GM19397 (cell line): ENCODE results near the gene FABP1.

Experiments used
- ATAC-seq: cut with Tn5 transposase; IDR thresholded peaks from one replicate; pipeline ENCODE4 v1.9.1; 2021; ENCODE audit warnings: mild to moderate bottlenecking, moderate library complexity; ENCODE audit not compliant: unreplicated experiment

Gene FABP1

GRCh38 chr2:88127888-88128653, at the start of gene FABP1:
TSS of gene FABP1 (minus strand) at chr2:88128062. CDS start at chr2:88128017, 45 bp downstream.
- no peak for ATAC-seq

DNA sequence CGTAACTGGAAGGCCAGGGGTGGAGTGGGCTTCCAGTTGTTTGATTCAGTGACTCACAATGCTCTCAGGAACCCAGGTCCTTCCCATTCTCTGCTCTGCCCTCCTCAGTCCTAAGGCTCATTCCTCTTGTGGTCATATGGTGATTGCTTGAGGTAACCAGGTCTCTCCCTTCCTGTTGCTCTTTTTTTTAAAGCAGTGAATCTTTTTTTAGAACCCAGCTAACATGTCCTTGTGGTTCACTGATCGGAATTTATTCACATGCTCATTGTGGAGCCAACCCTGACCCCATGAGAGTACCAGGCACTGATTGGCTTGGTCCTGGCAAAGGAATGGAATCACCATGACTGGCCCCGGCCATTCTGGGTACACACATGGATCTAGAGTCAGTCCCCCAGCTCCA, 49.7 kb upstream of the FABP1 start:
- ATAC-seq = no peak

DNA sequence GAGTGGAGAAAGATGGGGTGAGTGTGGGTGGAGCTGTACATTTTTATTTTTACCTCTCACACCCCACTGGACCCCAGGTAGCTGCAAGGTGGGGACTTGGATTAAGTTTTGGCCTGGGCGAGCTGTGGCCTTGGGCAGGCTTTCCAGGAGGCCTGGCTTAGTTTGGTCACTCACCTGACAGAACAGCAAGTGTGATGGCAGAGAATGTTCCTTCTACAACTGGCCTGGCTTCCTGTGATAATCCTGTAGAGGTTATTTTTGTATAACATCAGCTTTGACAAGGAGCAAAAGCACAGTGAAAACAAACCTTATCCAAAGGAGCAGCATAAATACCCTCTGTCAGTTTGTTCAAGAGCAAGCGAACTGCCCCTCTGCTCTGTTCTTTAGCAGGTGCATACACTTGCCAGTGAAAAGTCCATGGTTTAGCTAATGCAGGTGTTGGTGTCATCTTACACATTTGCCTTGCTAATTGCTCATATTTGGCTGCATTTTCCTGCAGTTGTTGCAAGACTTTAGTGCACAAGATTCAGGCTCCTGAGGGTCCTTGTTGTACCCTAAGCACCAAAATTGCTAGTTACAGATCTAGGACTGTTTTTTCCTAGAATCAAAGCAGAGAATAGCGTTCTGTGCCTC, 48.6 kb upstream of the FABP1 start:
- no peak for ATAC-seq

GRCh38 chr2:88172882-88173281, 45.0 kb upstream of the FABP1 start:
- no peak for ATAC-seq

DNA sequence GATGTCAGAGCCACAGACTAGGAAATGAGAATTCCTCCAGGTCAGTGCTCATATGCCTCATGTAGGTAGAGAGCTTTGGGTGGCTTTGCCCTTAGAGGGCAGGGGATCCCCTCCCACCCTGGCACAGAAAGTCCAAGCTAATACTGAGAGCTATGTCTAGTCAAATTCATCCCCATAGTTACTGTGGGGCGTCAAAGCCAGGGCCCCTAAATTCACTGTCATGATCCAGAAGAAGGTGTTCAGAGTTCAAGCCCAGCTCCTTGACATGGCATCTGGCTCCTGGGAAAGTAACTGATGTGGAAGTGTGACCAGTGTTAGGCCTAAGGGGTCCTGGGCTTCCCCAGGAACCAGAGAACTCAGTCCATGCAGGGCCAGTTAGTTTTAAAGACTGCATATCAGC, 44.1 kb upstream of the FABP1 start:
- no peak for ATAC-seq

GRCh38 chr2:88170472-88170892, 42.6 kb upstream of the FABP1 start:
- ATAC-seq = no peak

DNA sequence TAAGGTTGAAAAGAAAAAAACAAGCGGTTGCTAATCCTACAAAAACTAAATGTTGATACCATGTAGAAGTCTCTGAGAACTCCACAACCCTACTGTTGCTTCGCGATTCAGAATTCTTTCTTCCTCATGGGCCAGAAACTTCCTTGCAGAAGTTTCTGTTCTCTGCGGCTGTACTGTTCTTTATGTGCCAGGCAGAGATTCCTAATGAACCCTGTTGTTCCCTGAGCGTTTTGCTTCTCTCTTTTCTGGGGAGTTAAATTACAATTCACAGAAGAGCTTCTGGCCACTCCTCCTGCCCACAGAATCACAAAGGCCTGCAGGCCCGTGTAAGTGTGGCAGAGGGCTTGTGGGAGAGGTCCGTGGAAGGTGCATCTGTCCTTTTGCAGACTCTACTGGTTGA, 40.5 kb upstream of the FABP1 start:
- ATAC-seq = no peak

DNA sequence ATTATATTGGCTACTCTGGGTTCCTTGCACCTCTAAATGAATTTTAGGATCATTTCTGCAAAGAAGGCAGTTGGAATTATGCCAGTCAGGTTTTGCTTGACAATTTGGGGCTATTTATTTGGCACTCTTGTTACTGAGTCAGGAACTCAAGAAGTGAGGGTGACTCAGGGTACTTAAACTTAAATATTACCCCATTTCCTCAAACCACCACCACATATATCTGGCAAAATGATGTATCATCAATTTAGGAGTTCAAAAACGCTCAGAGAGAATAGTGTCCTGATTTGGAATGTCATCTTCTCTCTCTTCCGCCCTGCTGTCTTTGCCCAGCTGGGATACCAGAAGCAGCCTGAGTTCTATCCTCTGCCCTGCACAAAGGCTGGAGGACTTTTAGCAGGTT, 39.9 kb upstream of the FABP1 start:
- ATAC-seq = no peak

DNA sequence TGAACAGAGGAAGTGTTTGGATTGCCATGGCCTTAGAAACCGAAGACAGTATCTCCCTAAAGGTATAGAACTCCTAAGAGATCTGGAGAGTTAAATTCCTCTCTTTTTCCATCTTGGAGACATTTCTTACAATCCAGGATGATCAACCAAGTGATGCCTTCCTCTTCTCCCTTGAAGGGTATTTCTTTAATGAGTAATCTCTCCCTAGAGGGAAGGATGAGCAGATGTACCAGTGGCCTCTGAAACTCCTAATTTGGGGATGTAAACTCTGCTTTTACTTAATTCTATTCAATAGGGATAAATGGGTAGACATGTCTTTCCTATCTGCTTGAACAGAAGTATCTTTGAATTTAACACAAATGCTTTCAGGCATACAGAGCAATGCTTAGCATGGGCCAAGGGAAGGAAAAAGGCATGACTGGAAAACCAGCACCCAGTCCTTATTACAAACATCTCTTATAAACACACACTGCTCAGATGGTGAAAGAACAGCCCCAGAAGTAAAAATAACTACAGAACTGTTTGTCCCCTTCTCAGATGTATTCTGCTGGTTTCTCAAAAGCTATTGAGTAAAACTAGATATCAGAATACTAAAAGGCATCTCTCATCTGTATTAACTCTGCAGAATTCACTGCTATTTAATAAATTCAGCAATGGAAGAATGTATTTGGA, 37.6 kb upstream of the FABP1 start:
- no peak for ATAC-seq

- ATAC-seq = no peak
Observed at GRCh38 chr2:88161446-88162244, 33.8 kb upstream of the FABP1 start.

DNA sequence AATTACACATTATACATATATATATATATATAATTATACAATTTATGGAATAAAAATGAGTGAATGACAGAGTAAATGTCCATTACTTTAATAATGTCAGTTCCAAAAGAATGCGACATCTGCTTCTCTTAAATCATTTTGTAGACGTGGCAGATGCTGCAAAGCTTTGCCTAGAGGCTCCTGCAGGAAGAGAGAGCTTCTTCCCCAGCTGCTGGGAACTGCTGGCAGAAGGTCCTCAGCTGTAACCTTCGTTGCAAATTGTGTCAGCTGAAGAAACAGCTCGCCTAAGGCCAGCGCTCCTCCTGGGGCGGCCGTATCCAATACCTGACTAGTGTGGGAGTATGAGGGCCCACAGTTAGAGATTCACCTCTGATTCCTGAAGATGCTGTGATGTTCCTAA, 32.7 kb upstream of the FABP1 start:
- no peak for ATAC-seq

GRCh38 chr2:88159955-88160415, 32.1 kb upstream of the FABP1 start:
- no peak for ATAC-seq

DNA sequence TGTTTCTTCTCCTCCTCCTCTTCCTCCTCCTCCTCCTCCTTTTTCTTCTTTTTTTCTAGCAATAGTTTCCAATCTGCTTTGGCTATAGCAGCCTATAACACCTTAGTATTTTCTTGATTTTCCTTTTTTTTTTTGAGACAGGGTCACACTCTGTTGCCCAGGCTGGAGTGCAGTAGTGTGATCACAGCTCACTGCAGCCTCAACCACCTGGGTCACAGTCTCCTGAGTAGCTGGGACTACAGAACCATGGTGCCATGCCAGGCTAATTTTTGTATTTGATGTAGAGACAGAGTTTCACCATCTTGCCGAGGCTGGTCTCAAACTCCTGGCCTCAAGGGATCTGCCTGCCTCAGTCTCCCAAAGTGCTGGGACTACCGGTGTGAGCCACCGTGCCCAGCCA, 31.6 kb upstream of the FABP1 start:
- no peak for ATAC-seq

- ATAC-seq = no peak
Observed at GRCh38 chr2:88148929-88149438, 21.1 kb upstream of the FABP1 start.

GRCh38 chr2:88147145-88147544, 19.3 kb upstream of the FABP1 start:
- ATAC-seq = no peak

DNA sequence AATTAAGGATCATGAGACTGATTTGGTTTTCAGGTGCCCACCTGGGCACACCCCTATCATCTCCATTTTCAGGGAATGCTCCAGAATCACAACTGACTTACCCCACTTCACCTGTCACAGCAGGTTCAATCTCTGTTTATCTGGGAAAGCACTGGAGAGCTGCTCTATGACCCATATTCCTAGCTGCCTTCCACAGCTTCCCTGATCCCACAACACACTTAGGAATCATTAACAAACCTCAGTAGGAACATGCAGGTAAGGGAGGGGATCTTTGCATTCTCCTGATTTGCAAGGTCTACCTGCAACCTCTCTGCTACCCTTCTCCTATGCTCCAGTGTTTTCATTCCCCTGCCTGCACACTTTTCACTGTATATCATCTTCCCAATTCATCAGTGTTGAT, 18.7 kb upstream of the FABP1 start:
- no peak for ATAC-seq

- no peak for ATAC-seq
Observed at GRCh38 chr2:88144914-88145497, 17.1 kb upstream of the FABP1 start.

DNA sequence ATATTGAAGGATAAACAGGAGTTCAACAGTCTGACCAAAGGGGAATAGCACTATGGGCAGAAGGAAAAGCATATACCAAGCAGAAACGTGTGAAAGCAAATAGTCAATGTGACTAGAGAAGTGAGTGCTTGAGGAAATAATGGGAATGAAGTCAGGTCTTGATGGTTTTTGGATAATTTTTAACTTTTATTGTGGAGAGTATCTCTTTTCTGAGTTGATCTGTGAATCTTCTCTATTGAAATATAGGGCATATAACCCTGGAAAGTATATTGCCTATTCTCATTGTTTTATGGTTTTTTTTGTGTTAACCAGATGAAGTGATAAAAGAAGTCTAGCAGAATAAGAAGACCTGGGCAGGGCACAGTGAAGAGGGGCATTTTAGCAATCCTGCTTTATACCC, 16.4 kb upstream of the FABP1 start:
- no peak for ATAC-seq

DNA sequence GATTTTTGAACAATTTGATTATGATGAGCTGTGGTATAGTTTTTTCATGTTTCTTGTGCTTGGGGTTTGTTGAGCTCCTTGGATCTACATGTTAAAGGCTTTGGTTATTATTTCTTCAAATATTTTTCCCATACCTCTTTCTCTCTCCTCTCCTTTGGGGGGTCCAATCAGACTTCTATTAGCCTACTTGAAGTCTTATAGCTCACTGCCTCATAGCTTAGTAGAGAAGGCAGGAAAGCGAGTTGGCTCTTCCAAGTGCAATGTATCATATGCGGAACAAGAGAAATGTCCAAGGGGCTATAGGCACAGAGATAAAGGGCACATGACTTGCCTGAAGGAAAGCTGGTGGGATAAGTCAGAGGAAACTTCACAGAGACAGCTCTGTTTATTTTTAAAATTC, 14.1 kb upstream of the FABP1 start:
- ATAC-seq = no peak

- ATAC-seq = no peak
Observed at GRCh38 chr2:88139804-88140203, 11.9 kb upstream of the FABP1 start.
